A673 (cell line): ENCODE data around the gene SLC44A1. TPM values are rescaled to one million over a fixed set of nuclear protein-coding genes. Genes with fewer than 3 reads are reported as not detected.

Experiments
- BruUV-seq: library from RNA; stranded (reverse); fragments of 400-500 nt; replicated peaks from 2 replicates; lab custom pipeline; 2021; lab: Mats Ljungman, UMichigan
- CTCF ChIA-PET: fragments of 300-600 bp; sonication (Branson Sonifier 250); formaldehyde crosslinking; loops from one replicate; lab custom pipeline; 2022; ENCODE audit warnings: antibody characterized with exemption; lab: Charles Lee
- POLR2A ChIA-PET: fragments of 300-600 bp; sonication (Branson Sonifier 250); formaldehyde crosslinking; loops from one replicate; lab custom pipeline; 2022; ENCODE audit warnings: antibody characterized with exemption; ENCODE audit not compliant: low non-redundant PET; lab: Charles Lee
- DNase-seq: peaks from one replicate; pipeline ENCODE4 v3.0.0-alpha.2; 2015; ENCODE audit warnings: low spot score
- H3K27ac ChIP-seq: fragments of 200-600 bp; sonication (generic); 2 replicates; pipeline ENCODE4 v1.5.1; 2016; ENCODE audit warnings: mixed run types, low read depth, mild to moderate bottlenecking, mixed read lengths, antibody characterized with exemption, low read length; ENCODE audit not compliant: poor library complexity, severe bottlenecking
- H3K27me3 ChIP-seq: fragments of 200-600 bp; sonication (generic); replicated peaks from 2 replicates; pipeline ENCODE4 v1.6.1; 2017; ENCODE audit warnings: mixed run types, low read depth, mild to moderate bottlenecking, mixed read lengths, antibody characterized with exemption, low read length; ENCODE audit not compliant: insufficient read depth, poor library complexity
- H3K36me3 ChIP-seq: fragments of 200-600 bp; sonication (generic); 2 replicates; pipeline ENCODE4 v1.6.1; 2016; ENCODE audit warnings: mixed run types, mild to moderate bottlenecking, mixed read lengths, antibody characterized with exemption, low read length; ENCODE audit not compliant: insufficient read depth, poor library complexity, severe bottlenecking
- H3K4me1 ChIP-seq: fragments of 200-600 bp; sonication (generic); 2 replicates; pipeline ENCODE4 v1.6.1; 2017; ENCODE audit warnings: mixed run types, mild to moderate bottlenecking, mixed read lengths, antibody characterized with exemption, low read length; ENCODE audit not compliant: insufficient read depth, poor library complexity, severe bottlenecking
- H3K4me3 ChIP-seq: fragments of 200-600 bp; sonication (generic); 2 replicates; pipeline ENCODE4 v1.5.1; 2016; ENCODE audit warnings: low read depth, mixed run types, mild to moderate bottlenecking, mixed read lengths, low read length; ENCODE audit not compliant: poor library complexity, severe bottlenecking
- H3K9me3 ChIP-seq: fragments of 200-600 bp; sonication (generic); 2 replicates; pipeline ENCODE4 v1.6.1; 2016; ENCODE audit warnings: mixed run types, low read depth, mild to moderate bottlenecking, mixed read lengths, antibody characterized with exemption, low read length; ENCODE audit not compliant: poor library complexity, severe bottlenecking
- EZH2 ChIP-seq: fragments of 200-600 bp; sonication (generic); IDR thresholded peaks from 2 replicates; pipeline ENCODE4 v1.6.1; 2017; ENCODE audit warnings: borderline replicate concordance, low read depth, mild to moderate bottlenecking, mixed read lengths, antibody characterized with exemption, low read length; ENCODE audit not compliant: poor library complexity, severe bottlenecking
- intact Hi-C: fragments of 100-400 bp; cut with micrococcal nuclease; formaldehyde crosslinking; loops from one replicate; pipeline ENCODE4 v1.10.0; 2022; ENCODE audit not compliant: unreplicated experiment
- total RNA-seq: library from RNA; stranded (reverse); gene quantifications from 2 replicates; pipeline ENCODE4 v1.2.3, GENCODE V29; 2021
- TF ChIP-seq, protein P1 (sequence below): fragments of 300-800, 200-600 bp; sonication (generic); conservative IDR thresholded peaks from 2 replicates; pipeline ENCODE4 v1.5.1; 2017; ENCODE audit warnings: low read depth, mild to moderate bottlenecking, antibody characterized with exemption, low read length, moderate library complexity, mixed read lengths

Gene SLC44A1
- total RNA-seq, 1 experiment from 2014 or later = 11.9 TPM

DNA sequence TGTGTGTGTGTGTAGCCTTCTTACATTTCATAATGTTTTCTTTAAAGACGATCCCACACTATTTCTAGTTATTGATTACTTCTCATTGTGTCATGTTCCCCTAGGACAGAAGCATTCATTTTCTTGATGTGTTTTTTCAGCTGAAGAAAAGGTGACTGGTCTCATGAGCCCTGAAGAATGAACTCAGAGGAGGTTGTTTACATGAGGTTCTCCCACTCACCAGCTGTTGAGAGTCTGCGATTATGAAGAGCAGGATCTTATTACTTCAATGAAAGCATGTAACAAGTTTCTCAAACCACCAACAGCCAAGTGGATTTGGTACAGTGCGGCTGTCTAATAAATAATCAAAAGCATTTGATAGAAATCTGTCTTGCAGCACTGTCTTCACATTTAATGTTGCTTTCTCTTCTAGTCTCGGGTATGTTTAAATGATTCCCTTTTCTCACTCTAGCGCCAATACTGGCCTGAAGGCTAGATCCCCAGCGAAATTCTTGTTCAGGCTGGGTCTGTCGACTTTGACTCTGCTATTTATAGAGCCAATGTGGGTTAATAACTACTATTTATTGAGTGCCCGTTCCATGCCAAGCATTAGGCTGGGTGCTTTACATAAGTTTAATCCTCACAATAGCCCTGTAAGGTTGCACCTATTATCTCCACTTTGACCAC, 193.8 kb downstream of the SLC44A1 start:
- intact Hi-C loops = no loop called here
- CTCF ChIA-PET = no interaction called here

DNA sequence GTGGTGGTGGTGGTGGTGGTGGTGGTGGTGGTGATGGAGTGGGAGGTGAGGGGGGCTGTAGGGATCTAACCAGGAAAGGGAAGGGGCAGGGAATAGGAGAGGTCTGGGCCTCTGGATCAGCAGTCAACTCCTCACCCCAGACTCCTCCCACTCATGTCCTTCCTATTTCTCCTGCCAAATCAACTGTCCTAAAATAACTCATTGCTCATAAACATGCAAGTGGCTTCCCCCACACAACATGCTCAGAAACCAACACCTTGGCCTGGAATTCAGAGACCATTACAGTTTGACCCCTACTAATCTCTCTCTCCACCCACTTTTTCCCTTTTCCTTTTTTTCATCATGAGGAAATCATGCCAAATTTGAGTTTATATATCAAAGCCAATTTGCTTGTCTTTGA, 195.0 kb downstream of the SLC44A1 start:
- no peaks in the 10 kb centered on the region for H3K36me3 ChIP-seq
- DNase-seq = no peak
- H3K4me3 ChIP-seq = no peak overlapping the region
- H3K9me3 ChIP-seq = no peaks in the 10 kb centered on the region
- intact Hi-C loops = no loop called here
- POLR2A ChIA-PET = no interaction called here
- H3K4me1 ChIP-seq = no peaks in the 10 kb centered on the region
- no peaks in the 10 kb centered on the region for H3K27me3 ChIP-seq
- CTCF ChIA-PET = no interaction called here
- H3K27ac ChIP-seq = no peak overlapping the region
- BruUV-seq = no TSS peak
- TF ChIP-seq, protein P1, sequence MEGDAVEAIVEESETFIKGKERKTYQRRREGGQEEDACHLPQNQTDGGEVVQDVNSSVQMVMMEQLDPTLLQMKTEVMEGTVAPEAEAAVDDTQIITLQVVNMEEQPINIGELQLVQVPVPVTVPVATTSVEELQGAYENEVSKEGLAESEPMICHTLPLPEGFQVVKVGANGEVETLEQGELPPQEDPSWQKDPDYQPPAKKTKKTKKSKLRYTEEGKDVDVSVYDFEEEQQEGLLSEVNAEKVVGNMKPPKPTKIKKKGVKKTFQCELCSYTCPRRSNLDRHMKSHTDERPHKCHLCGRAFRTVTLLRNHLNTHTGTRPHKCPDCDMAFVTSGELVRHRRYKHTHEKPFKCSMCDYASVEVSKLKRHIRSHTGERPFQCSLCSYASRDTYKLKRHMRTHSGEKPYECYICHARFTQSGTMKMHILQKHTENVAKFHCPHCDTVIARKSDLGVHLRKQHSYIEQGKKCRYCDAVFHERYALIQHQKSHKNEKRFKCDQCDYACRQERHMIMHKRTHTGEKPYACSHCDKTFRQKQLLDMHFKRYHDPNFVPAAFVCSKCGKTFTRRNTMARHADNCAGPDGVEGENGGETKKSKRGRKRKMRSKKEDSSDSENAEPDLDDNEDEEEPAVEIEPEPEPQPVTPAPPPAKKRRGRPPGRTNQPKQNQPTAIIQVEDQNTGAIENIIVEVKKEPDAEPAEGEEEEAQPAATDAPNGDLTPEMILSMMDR = no peak
- no peak for TF ChIP-seq EZH2

More for the DNA sequence above, 193.8 kb downstream of the SLC44A1 start:
- H3K36me3 ChIP-seq = no peaks in the 10 kb centered on the region
- no peaks in the 10 kb centered on the region for H3K4me1 ChIP-seq
- no peak for TF ChIP-seq EZH2
- TF ChIP-seq, protein P1 = no peak
- H3K27ac ChIP-seq = no peak overlapping the region
- no peaks in the 10 kb centered on the region for H3K9me3 ChIP-seq
- no peak for DNase-seq
- H3K4me3 ChIP-seq = no peak overlapping the region
- BruUV-seq = no TSS peak
- POLR2A ChIA-PET = no interaction called here
- H3K27me3 ChIP-seq = no peaks in the 10 kb centered on the region

DNA sequence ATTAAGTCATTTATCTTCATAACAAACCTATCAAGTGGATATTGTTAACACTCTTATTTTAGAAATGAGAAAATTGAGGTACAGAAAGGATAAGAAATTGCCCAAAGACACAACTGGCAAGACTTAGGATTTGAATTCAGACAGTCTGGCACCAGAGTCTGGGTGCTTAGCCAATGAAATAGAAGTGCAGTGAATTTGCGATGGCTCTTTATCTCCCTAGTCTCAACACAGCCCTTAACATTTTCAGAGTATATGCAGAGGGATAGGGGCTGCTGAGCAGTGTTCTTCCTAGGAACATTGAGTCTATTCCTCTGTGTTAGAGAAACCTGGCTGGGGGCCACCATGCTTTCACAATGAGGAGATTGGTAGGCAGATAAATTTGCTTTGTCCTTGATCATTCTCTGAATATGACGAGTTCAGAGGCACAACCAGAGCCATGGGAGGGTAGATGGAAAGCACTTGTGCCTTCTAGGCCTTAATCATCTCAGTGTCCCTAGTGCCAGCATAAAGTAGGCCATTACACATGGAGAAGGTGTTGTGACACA, 197.2 kb downstream of the SLC44A1 start:
- no TSS peak for BruUV-seq
- TF ChIP-seq, protein P1 = no peak
- TF ChIP-seq EZH2 = no peak
- H3K4me1 ChIP-seq = no peaks in the 10 kb centered on the region
- ChIA-PET CTCF (no interaction called here), POLR2A (no interaction called here)
- intact Hi-C loops = no loop called here
- no peaks in the 10 kb centered on the region for H3K36me3 ChIP-seq
- no peak overlapping the region for H3K27ac ChIP-seq
- DNase-seq = no peak
- no peaks in the 10 kb centered on the region for H3K9me3 ChIP-seq
- H3K4me3 ChIP-seq = no peak overlapping the region
- no peaks in the 10 kb centered on the region for H3K27me3 ChIP-seq
